ENCODE data around the gene CORO2A. TPM values are rescaled to one million over a fixed set of nuclear protein-coding genes. Genes with fewer than 3 reads are reported as not detected.

The CORO2A gene
- polyA plus RNA-seq, 1 experiment, result 1.4 TPM

GRCh38 chr9:98159790-98160189, 32.6 kb downstream of the CORO2A start:
- TF ChIP-seq CTCF (IDR thresholded peaks at IDR 0.05; ENCODE audit: low read depth, low read length), result no peak
- H3K9me3 ChIP-seq (ENCODE audit: control insufficient read depth, insufficient read depth, low read length), result no peaks in the 10 kb centered on the region
- H3K27ac ChIP-seq (ENCODE audit: low read depth, low read length), result no peak overlapping the region
- H3K4me3 ChIP-seq (ENCODE audit: low read depth, low read length), result no peak overlapping the region
- DNase-seq (ENCODE audit: low read depth, low spot score), result no peak
- ChIA-PET POLR2A (no interaction called here), CTCF (no interaction called here)
- H3K27me3 ChIP-seq (ENCODE audit: control insufficient read depth, insufficient read depth, low read length), result peaks cover 10% of the 10 kb centered on the region

- CTCF ChIA-PET, result interaction anchor here (0.7 kb wide), 1 partner anchor 291 kb away, joined by 5 read pairs; no protein-coding TSS in a partner anchor
Observed at GRCh38 chr9:98159301-98159700, 33.1 kb downstream of the CORO2A start.

GRCh38 chr9:98158071-98158831, 34.2 kb downstream of the CORO2A start:
- CTCF ChIA-PET, result no interaction called here
- Histone ChIP-seq H3K27ac (ENCODE audit: low read depth, low read length) (no peak overlapping the region), H3K9me3 (ENCODE audit: control insufficient read depth, insufficient read depth, low read length) (no peaks in the 10 kb centered on the region), H3K27me3 (ENCODE audit: control insufficient read depth, insufficient read depth, low read length) (peaks cover 10% of the 10 kb centered on the region), H3K4me3 (ENCODE audit: low read depth, low read length) (no peak overlapping the region)
- TF ChIP-seq CTCF (IDR thresholded peaks at IDR 0.05; ENCODE audit: low read depth, low read length), result no peak
- POLR2A ChIA-PET, result interaction anchor here (0.7 kb wide), 1 partner anchor 57 kb away, joined by 3 read pairs; no protein-coding TSS in a partner anchor
- DNase-seq (ENCODE audit: low read depth, low spot score), result no peak

More at GRCh38 chr9:98159301-98159700, 33.1 kb downstream of the CORO2A start:
- H3K27me3 ChIP-seq (ENCODE audit: control insufficient read depth, insufficient read depth, low read length), result peaks cover 10% of the 10 kb centered on the region
- POLR2A ChIA-PET, result no interaction called here
- no peaks in the 10 kb centered on the region for H3K9me3 ChIP-seq (ENCODE audit: control insufficient read depth, insufficient read depth, low read length)
- H3K4me3 ChIP-seq (ENCODE audit: low read depth, low read length), result no peak overlapping the region
- no peak for DNase-seq (ENCODE audit: low read depth, low spot score)
- H3K27ac ChIP-seq (ENCODE audit: low read depth, low read length), result no peak overlapping the region
- no peak for TF ChIP-seq CTCF (IDR thresholded peaks at IDR 0.05; ENCODE audit: low read depth, low read length)

- no peak for TF ChIP-seq CTCF (IDR thresholded peaks at IDR 0.05; ENCODE audit: low read depth, low read length)
- H3K9me3 ChIP-seq (ENCODE audit: control insufficient read depth, insufficient read depth, low read length), result no peaks in the 10 kb centered on the region
- H3K4me3 ChIP-seq (ENCODE audit: low read depth, low read length), result no peak overlapping the region
- H3K27me3 ChIP-seq (ENCODE audit: control insufficient read depth, insufficient read depth, low read length), result peaks cover 10% of the 10 kb centered on the region
- POLR2A ChIA-PET, result no interaction called here
- no peak overlapping the region for H3K27ac ChIP-seq (ENCODE audit: low read depth, low read length)
- no peak for DNase-seq (ENCODE audit: low read depth, low spot score)
- CTCF ChIA-PET, result no interaction called here
Observed at GRCh38 chr9:98157372-98157771, 35.1 kb downstream of the CORO2A start.

- Histone ChIP-seq H3K27me3 (ENCODE audit: control insufficient read depth, insufficient read depth, low read length) (peaks cover 6% of the 10 kb centered on the region), H3K27ac (ENCODE audit: low read depth, low read length) (no peak overlapping the region), H3K4me3 (ENCODE audit: low read depth, low read length) (no peak overlapping the region), H3K9me3 (ENCODE audit: control insufficient read depth, insufficient read depth, low read length) (no peaks in the 10 kb centered on the region)
- no peak for TF ChIP-seq CTCF (IDR thresholded peaks at IDR 0.05; ENCODE audit: low read depth, low read length)
- POLR2A ChIA-PET, result no interaction called here
- CTCF ChIA-PET, result interaction anchor here (0.7 kb wide), 1 partner anchor 12 kb away, joined by 4 read pairs; no protein-coding TSS in a partner anchor
- DNase-seq (ENCODE audit: low read depth, low spot score), result no peak
Observed at GRCh38 chr9:98154678-98155077, 37.8 kb downstream of the CORO2A start.

Data from AG04450 (cell line).